Lower leg skin (tissue), 4 donors: ENCODE data around the gene REXO1. TPM values are rescaled to one million over a fixed set of nuclear protein-coding genes. Genes with fewer than 3 reads are reported as not detected.
A peak's percentile ranks its signal among the peaks of the same experiment; 100 is the strongest.

Experiments used
- DNase-seq, 2 donors: peaks; one replicate each; pipeline ENCODE4 v3.0.0-alpha.2; 2019; ENCODE audit warnings: low spot score in 2 of 2
- H3K4me3 ChIP-seq: fragments of 200-600 bp; sonication (generic); 2 replicates; pipeline ENCODE4 v1.5.1; 2017; ENCODE audit warnings: mild to moderate bottlenecking, low read depth; ENCODE audit not compliant: poor library complexity, severe bottlenecking
- POLR2A ChIP-seq, 2 donors: fragments of 450-650 bp; IDR thresholded peaks; one replicate each; pipeline ENCODE4 v1.6.1; 2016 to 2017; ENCODE audit warnings: antibody characterized with exemption in 2 of 2, mild to moderate bottlenecking in 1 of 2, moderate library complexity in 1 of 2
- WGBS, 2 donors: methylation state at CpG; one replicate each; pipeline ENCODE4 v1.1.5; 2018; 5-methylcytosine and 5-hydroxymethylcytosine counted together
- intact Hi-C: fragments of 100-400 bp; cut with DNase I; formaldehyde crosslinking; loops from one replicate; pipeline ENCODE4 v1.15.0; 2023; ENCODE audit warnings: low total_unique reads
- total RNA-seq, 4 donors: library from RNA; depleted of rRNA; stranded (reverse); fragments of >200 nt; gene quantifications; one replicate each; pipeline ENCODE4 v1.1.0, GENCODE V29; 2016
- TF ChIP-seq, protein P1 (sequence below), 3 donors: fragments of 450-650 bp; IDR thresholded peaks; one replicate each; pipeline ENCODE4 v1.5.1; 2016; ENCODE audit warnings: antibody characterized with exemption in 3 of 3, mild to moderate bottlenecking in 3 of 3, moderate library complexity in 2 of 3

REXO1 gene
- total RNA-seq, 4 donors from 2014 or later: 32.9 to 51.1 (median 41.2) TPM

DNA sequence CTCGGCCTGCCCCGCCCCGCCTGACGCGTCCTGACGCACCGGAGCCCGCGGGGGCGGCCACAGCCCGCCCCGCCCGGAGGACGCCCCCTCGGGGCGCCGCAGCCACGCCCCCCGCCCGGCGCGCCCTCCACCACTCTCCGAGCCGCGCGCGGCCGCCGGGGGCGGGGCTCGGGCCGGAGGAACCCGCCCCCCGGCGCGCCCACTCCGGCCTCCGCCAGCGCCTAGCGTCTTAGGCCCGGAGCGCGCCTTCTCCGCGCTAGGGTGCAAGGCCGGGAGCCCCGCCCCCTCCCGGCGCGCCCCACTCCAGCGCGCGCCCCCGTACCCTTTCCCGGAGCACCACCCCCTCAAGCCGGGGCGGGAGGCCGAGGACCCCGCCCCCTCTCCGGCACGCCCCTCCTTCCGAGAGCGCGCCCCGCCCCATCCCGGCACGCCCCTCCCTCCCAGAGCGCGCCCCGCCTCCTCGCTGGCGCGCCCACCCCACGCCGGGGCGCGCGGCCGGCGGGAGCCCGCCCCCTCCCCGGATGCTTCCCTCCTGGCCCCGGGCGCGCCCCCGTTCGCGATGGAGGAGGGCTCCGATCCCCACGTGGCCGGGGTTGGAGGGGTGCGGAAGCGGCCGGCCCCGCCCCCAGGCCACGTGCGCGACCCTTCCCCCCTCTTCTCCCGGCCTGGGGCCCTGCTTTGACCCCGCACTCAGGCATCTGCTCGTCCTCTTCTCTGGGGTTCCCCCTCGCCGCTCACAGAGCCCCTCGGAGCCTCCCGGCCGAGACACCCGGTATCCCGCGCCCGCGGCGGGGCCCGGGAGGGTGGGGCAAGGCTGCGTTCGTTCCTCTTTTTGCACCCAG lies 15.6 kb upstream of the REXO1 start:
- WGBS, 2 donors: 0 to 1% methylated on average over 8 to 42 of the region's 115 CpGs
- peak overlapping the region; percentile 46 for H3K4me3 ChIP-seq
- DNase-seq: peak; percentile 84 to 97
- TF ChIP-seq, protein P1, sequence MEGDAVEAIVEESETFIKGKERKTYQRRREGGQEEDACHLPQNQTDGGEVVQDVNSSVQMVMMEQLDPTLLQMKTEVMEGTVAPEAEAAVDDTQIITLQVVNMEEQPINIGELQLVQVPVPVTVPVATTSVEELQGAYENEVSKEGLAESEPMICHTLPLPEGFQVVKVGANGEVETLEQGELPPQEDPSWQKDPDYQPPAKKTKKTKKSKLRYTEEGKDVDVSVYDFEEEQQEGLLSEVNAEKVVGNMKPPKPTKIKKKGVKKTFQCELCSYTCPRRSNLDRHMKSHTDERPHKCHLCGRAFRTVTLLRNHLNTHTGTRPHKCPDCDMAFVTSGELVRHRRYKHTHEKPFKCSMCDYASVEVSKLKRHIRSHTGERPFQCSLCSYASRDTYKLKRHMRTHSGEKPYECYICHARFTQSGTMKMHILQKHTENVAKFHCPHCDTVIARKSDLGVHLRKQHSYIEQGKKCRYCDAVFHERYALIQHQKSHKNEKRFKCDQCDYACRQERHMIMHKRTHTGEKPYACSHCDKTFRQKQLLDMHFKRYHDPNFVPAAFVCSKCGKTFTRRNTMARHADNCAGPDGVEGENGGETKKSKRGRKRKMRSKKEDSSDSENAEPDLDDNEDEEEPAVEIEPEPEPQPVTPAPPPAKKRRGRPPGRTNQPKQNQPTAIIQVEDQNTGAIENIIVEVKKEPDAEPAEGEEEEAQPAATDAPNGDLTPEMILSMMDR (IDR thresholded peaks at IDR 0.05): no peak
- TF ChIP-seq POLR2A (IDR thresholded peaks at IDR 0.05): no peak
- intact Hi-C loops: no loop called here

DNA sequence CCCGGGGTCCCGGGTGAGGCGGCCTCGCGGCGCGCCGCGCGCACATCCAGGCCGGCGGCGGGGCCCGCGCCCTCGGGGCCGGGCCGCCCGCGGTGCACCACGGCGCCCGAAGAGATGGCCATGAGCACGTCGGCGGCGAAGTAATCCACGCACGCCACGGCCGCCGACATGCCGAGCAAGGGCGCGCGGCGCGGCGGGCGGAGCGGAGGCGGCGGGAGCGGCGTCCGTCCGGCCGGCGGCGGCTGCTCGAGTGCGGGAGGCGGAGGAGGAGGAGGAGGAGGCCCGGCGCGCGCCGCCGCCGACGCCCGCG lies 15.0 kb upstream of the REXO1 start, which contains the start of gene KLF16:
Gene KLF16, minus strand, starts transcription at position 252 of the 310 bp plus-strand sequence. Its CDS starts 82 bp downstream, at position 170.
- no CpG with 5 or more reads among the region's 63 CpGs for whole genome bisulfite sequencing, 2 donors
- TF ChIP-seq POLR2A (IDR thresholded peaks at IDR 0.05): no peak
- TF ChIP-seq, protein P1 (IDR thresholded peaks at IDR 0.05): no peak
- no peak for DNase-seq
- intact Hi-C loops: no loop called here
- peak within 1 kb of the TSS; percentile 80 for H3K4me3 ChIP-seq

DNA sequence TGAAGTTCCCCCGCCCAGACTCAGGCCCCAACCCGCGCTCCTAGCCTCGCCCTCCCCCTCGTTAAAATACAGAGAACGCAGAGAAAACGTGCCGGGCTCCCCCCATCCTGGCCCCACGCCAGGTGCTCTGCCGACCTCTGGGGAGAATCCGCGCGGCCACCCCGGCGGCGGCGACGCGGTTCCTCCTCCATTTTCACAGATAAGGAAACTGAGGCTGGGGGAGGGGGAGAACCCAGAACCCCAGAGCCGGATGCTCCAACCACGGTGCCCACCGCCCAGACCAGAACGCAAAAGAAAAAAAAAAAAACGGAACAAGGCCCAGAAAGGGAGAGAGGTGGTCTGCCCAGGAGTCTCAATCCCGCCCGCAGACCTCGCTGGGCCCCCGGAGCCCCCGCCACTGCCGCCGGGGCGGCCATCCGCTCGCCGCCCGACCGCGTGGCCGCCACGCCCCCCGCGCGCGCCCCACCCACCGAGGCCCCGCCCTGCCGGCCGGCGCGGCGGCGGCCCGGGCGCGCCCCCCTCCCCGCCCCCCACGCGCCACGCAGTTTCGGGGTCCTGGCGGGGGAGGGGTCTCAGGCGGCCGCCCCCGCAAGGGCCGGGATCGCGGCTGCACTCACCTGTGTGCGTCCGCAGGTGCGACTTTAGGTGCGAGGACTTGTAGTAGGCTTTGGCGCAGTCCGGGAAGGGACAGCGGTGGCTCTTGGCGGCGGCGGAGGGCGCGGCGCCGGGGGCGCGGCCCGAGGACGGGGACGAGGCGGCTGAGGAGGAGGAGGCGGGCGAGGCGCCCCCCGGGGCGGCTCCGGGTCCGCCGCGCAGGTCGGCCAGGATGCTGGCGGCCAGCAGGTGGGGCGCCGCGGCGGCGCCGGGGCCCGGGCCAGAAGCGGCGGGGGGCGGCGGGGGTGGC lies 14.4 kb upstream of the REXO1 start:
- DNase-seq: peak in 1 of 2 donors; percentile 87
- H3K4me3 ChIP-seq: peak overlapping the region; percentile 80
- intact Hi-C loops: no loop called here

DNA sequence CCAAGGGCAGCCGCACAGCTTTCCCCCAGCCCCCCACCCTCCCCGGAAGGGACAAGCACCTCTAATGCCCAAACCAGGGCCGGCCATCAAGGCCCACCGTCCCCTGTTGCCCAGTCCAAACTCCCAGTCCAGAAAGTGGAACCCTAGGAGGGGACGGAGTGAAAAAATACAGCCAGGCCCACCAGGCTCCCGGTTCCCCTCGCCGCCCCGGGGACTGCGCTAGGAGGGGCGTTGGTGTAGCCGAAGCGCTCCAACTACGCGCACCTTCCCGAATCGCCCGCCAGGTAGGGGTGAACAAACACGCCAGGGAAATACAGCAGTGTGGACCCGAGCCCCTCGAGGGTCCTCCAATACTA lies 13.8 kb upstream of the REXO1 start:
- H3K4me3 ChIP-seq: peak overlapping the region; percentile 80
- no peak for DNase-seq
- WGBS, 2 donors: 3 to 10% methylated on average over 16 to 18 of the region's 21 CpGs
- TF ChIP-seq, protein P1 (IDR thresholded peaks at IDR 0.05): no peak
- TF ChIP-seq POLR2A (IDR thresholded peaks at IDR 0.05): no peak
- intact Hi-C loops: no loop called here

More for the DNA sequence above, 14.4 kb upstream of the REXO1 start:
- TF ChIP-seq POLR2A (IDR thresholded peaks at IDR 0.05): no peak
- TF ChIP-seq, protein P1 (IDR thresholded peaks at IDR 0.05): no peak
- 0 to 1% methylated on average over 42 to 72 of the region's 109 CpGs for WGBS, 2 donors

DNA sequence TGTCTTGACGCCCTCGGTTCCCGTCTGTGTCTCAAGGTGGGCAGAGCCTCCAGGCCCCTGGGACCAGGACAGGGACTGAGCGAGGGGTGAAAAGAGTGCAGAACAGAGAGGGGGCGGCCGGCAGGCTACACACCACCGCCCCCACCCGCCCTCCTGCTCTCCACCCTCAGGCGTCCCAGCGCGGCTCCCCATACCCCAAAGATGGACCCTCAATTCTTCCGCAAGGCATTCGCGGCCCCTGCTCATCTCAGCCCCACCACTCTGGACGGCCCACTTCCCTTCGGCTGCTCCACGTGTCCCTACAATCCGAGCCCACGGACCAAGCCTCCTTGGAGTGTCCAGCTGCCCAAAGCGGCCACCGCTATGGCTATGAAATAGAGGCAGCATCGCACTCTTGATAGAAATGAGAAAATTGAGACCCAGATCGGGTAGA lies 13.3 kb upstream of the REXO1 start:
- WGBS, 2 donors: 40 to 43% methylated on average over 23 of the region's 23 CpGs
- intact Hi-C loops: no loop called here
- TF ChIP-seq POLR2A (IDR thresholded peaks at IDR 0.05): no peak
- TF ChIP-seq, protein P1 (IDR thresholded peaks at IDR 0.05): no peak
- DNase-seq: no peak
- H3K4me3 ChIP-seq: peak overlapping the region; percentile 80
